ENCODE data around the gene PRDM1. TPM values are rescaled to one million over a fixed set of nuclear protein-coding genes. Genes with fewer than 3 reads are reported as not detected.

Gene PRDM1
- polyA plus RNA-seq, 1 of the 3 experiments (the other 2 are of a cell fraction): 4.0 TPM

- TF ChIP-seq IRF3 (IDR thresholded peaks at IDR 0.05; ENCODE audit: low read depth, low read length) (no peak), POLR2AphosphoS5 (IDR thresholded peaks at IDR 0.05; ENCODE audit: low read depth, low read length) (no peak), GABPA (IDR thresholded peaks at IDR 0.05; ENCODE audit: low read depth) (no peak), USF2 (IDR thresholded peaks at IDR 0.05; ENCODE audit: borderline replicate concordance, low read depth, low read length) (no peak)
Observed at GRCh38 chr6:106094261-106094963, 8.3 kb downstream of the PRDM1 start (continued).

- Histone ChIP-seq H3K4me3 (ENCODE audit: low read depth in 2 of 2, low read length in 1 of 2) (no peak overlapping the region), H3K9me2 (no peaks in the 10 kb centered on the region), H3K4me2 (no peak overlapping the region), H2AFZ (ENCODE audit: low read depth) (no peak overlapping the region), H3K27ac (ENCODE audit: low read depth in 2 of 2, low read length in 1 of 2) (no peak overlapping the region), H3K79me2 (ENCODE audit: insufficient read depth) (peaks cover 18% of the 10 kb centered on the region), H4K20me1 (ENCODE audit: insufficient read depth) (no peaks in the 10 kb centered on the region), H3K9me3 (no peaks in the 10 kb centered on the region), H3K36me3 (replicated peaks in 1 of 2; ENCODE audit: control insufficient read depth in 1 of 2, insufficient read depth in 2 of 2, low read length in 1 of 2) (peaks cover 9 to 26% of the 10 kb centered on the region in 2 experiments), H3K4me1 (ENCODE audit: control insufficient read depth in 1 of 2, insufficient read depth in 2 of 2, low read depth in 1 of 2, low read length in 1 of 2) (no peaks in the 10 kb centered on the region; a peak in 1 of 4 replicates), H3K9ac (no peak overlapping the region), H3F3A (replicated peaks; ENCODE audit: insufficient read depth) (peaks cover 4% of the 10 kb centered on the region), H3K27me3 (ENCODE audit: insufficient read depth) (no peaks in the 10 kb centered on the region)
- CTCF ChIA-PET: interaction anchor here (0.7 to 1.2 kb wide), 2 partner anchors 9 to 261 kb away, joined by 3 to 4 read pairs; partner anchors contain the start of gene PRDM1
- no peak for TF ChIP-seq SIN3A (IDR thresholded peaks at IDR 0.05; ENCODE audit: borderline replicate concordance, low read depth, low read length)
- no peak for TF ChIP-seq GATA2 (CRISPR knock-in tag; IDR thresholded peaks at IDR 0.05)
- TF ChIP-seq USF2 (IDR thresholded peaks at IDR 0.05; ENCODE audit: borderline replicate concordance, low read depth, low read length): no peak
- TF ChIP-seq MAX (IDR thresholded peaks at IDR 0.05; ENCODE audit: low read depth): no peak
- TF ChIP-seq FOXJ3 (CRISPR knock-in tag; IDR thresholded peaks at IDR 0.05): no peak
- no peak for TF ChIP-seq FOXM1 (IDR thresholded peaks at IDR 0.05; ENCODE audit: low read depth)
- no peak for TF ChIP-seq REST (IDR thresholded peaks at IDR 0.05; ENCODE audit: low read depth, low read length)
- TF ChIP-seq RAD21 (IDR thresholded peaks at IDR 0.05; ENCODE audit: low read length): no peak
- TF ChIP-seq PBX3 (IDR thresholded peaks at IDR 0.05): no peak
- TF ChIP-seq MEF2A (IDR thresholded peaks at IDR 0.05; ENCODE audit: borderline replicate concordance, low read depth): no peak
- TF ChIP-seq ELF1 (IDR thresholded peaks at IDR 0.05): no peak
- WGBS (ENCODE audit: low lambda C conversion rate): 85% methylated on average over 2 of the region's 2 CpGs
- POLR2A ChIA-PET: no interaction called here
- no peak for DNase-seq
Observed at GRCh38 chr6:106094964-106095335, 8.8 kb downstream of the PRDM1 start.

Data from SK-N-SH (cell line).